GM18505 (cell line): Measurements from ENCODE around the gene TMEM26.
"Not testable (repeated sequence)": the region's sequence is repeated elsewhere in the genome, so short reads cannot be mapped to it uniquely, and the experiment has no call there.

Source experiments
- ATAC-seq: cut with Tn5 transposase; IDR thresholded peaks from one replicate; pipeline ENCODE4 v1.9.1; 2021; ENCODE audit not compliant: unreplicated experiment
- POLR2A ChIP-seq: IDR thresholded peaks from 4 replicates; pipeline ENCODE4 v1.6.1; 2011; ENCODE audit warnings: borderline replicate concordance; ENCODE audit not compliant: insufficient read depth, insufficient read length; ENCODE audit errors: extremely low read depth

TMEM26 gene

GRCh38 chr10:61406736-61407135 lies 46.4 kb downstream of the TMEM26 start:
- ATAC-seq = no peak
- no peak for TF ChIP-seq POLR2A

GRCh38 chr10:61406242-61406641 lies 46.9 kb downstream of the TMEM26 start:
- TF ChIP-seq POLR2A = no peak
- ATAC-seq = no peak

- TF ChIP-seq POLR2A = no peak
- ATAC-seq = no peak
Observed at GRCh38 chr10:61404751-61405150, 48.4 kb downstream of the TMEM26 start.

DNA sequence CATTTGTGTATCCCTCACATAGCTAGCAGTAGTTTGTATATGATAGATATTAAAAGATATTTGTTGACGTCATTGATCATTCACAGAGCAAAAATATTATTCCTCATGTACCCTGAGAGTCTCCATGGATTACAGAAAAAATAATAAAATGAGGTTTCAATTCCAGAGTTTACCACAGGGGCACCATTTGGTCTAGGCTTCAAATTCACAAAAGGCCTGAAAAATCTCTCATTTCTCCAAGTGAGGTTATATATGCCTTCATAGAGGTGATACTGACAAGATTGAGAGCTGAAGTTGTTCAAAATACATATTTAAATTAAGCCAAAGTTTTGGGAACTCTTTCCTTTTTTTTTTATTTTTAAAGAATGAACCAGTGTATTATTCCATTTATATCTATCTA lies 52.7 kb downstream of the TMEM26 start:
- no peak for TF ChIP-seq POLR2A
- no peak for ATAC-seq

GRCh38 chr10:61399406-61399805 lies 53.8 kb downstream of the TMEM26 start:
- no peak for TF ChIP-seq POLR2A
- ATAC-seq = no peak

- no peak for TF ChIP-seq POLR2A
- ATAC-seq = no peak
Observed at GRCh38 chr10:61398366-61399129, 54.6 kb downstream of the TMEM26 start.

GRCh38 chr10:61397175-61397986 lies 55.8 kb downstream of the TMEM26 start:
- ATAC-seq = no peak
- TF ChIP-seq POLR2A = no peak

DNA sequence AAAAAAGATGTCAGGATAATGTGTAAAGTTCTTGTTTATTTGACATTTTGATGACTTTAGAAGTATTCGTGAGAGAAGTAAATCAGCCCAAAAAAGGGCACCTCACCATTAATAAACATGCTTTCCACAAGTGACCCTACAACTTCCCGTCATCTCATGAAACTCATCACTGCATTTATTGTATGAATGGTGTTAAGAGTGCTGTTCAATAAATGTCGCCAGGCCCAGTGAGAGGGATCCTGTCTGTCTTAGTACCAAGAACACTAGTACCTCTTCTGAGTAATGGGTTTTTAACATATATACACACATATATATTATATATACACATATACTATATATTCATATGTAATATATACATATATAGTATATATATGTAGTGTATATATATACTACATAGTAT lies 61.9 kb downstream of the TMEM26 start:
- ATAC-seq = peak; percentile 39
- TF ChIP-seq POLR2A = no peak

DNA sequence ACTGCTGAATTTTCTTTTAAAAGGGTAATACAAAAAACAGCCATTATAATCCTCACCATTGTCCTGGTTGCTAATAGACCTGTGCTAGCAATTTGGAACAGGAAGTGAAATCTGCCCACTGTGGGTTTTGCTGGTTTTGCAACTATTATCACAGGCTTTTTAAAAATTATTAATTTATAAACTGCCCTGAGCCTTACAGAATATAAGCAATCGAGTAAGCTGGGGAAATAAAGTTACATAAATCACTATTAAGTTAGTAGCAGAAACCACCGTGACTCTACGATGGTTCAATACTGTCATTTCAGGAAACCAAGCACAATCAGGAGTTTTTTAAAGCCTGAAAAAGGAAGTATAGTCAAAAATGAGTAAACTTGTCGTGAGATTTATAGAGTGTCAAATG lies 62.3 kb downstream of the TMEM26 start:
- peak; percentile 78 for ATAC-seq
- no peak for TF ChIP-seq POLR2A

DNA sequence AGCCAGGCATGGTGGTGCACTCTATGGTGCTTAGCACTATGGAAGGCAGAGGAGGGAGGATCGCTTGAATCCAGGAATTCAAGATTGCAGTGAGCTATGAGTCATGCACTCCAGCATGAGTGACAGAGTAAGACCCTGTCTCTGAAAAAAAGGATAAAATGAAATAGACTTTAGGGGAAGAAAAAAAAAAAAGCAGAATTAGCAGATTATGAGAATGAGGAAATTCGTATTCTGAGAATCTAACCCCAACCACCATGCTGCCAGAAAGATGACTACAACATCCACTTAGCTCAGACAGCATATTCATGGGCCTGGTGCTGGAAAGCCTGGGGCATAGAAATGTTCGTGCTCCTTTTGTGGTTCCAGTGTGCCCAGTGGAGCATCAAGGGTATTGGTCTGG lies 63.3 kb downstream of the TMEM26 start:
- ATAC-seq = no peak
- TF ChIP-seq POLR2A = no peak

GRCh38 chr10:61388986-61389385 lies 64.2 kb downstream of the TMEM26 start:
- ATAC-seq = not testable (repeated sequence)

GRCh38 chr10:61385231-61386001 lies 67.8 kb downstream of the TMEM26 start:
- no peak for ATAC-seq
- no peak for TF ChIP-seq POLR2A

DNA sequence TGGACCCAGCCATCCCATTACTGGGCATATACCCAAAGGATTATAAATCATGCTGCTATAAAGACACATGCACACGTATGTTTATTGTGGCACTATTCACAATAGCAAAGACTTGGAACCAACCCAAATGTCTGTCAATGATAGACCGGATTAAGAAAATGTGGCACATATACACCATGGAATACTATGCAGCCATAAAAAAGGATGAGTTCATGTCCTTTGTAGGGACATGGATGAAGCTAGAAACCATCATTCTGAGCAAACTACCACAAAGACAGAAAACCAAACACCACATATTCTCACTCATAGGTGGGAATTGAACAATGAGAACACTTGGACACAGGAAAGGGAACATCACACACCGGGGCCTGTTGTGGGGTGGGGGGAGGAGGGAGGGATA lies 72.0 kb downstream of the TMEM26 start:
- not testable (repeated sequence) for ATAC-seq

GRCh38 chr10:61378865-61379264 lies 74.3 kb downstream of the TMEM26 start:
- no peak for TF ChIP-seq POLR2A
- ATAC-seq = no peak
